Measurements from ENCODE around the gene CYREN.
"Not testable (repeated sequence)": the region's sequence is repeated elsewhere in the genome, so short reads cannot be mapped to it uniquely, and the experiment has no call there.

- TF ChIP-seq CTCF (IDR thresholded peaks at IDR 0.05 in 8 of 11, conservative IDR thresholded peaks at IDR 0.05 in 3 of 11), result not testable (repeated sequence)
- peak in 2 of 3 donors; percentile 23 to 57 for TF ChIP-seq POLR2AphosphoS5 (IDR thresholded peaks at IDR 0.05)
Observed at GRCh38 chr7:135171581-135172291, 1.2 kb upstream of the CYREN start.
